Activated naive CD4-positive, alpha-beta T cell treated with anti-CD3 and anti-CD28 coated beads, Interleukin-2, amount 50 U/mL, for 16 hours (primary cell): ENCODE measurements around the gene LRP1B.

Source experiments
- DNase-seq: peaks from one replicate; pipeline ENCODE4 v3.0.0-alpha.2; 2020

LRP1B gene

DNA sequence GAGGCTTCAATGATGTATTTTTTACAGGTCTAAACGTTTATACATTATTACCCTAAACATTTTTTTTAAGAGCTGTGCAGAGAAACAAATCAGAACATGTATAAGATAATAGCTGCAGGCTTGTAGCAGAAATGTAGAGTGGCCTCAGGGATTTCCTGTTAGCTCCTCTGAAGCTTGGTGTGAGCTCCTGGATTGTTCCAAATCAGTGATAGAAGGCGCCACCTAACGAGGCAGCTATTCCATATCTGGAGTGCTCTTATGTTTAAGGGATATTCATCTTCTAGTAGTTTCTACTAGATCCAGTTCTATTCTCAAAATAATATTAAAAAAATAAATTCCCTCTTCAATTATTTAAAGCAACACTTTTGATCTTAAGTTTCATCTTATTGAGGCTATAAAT is 93.1 kb downstream of the LRP1B start:
- no peak for DNase-seq

DNA sequence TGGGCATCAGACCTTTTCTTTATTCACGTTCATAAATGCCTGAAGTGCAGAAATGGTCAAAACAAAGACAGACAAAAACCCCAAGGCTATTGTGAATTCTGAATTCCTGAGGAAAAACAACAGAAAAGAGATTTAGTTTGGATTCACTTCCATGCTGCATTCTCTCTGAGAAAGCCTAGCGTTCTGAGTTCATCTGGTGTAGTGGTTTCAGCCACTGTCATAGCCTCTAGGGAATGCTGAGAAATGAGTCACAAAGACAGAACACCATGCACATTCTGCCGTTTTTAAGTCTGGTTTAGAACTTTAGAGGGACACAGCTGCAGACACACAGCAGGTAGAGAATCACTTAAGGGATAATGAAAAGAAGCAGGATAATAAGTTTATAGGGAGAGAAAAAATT is 93.8 kb downstream of the LRP1B start:
- no peak for DNase-seq

DNA sequence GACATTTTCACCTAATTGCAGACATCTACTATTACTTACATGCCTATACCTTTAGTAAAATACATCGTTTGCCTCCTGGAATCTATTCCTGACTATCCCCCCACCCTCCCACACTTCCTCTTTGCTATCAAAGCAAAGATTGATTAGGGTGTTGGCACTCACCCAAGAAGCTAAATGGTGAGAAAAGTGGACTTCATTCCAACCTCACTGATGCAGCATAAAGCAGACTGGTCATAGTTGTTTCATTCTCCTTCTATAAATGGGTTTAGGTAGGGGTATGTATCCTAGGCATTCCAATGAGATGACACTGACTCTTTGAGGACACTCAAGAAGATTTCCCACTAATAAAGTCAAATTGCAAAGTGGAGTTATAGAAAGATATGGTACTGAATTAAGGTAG is 97.4 kb downstream of the LRP1B start:
- DNase-seq = no peak

DNA sequence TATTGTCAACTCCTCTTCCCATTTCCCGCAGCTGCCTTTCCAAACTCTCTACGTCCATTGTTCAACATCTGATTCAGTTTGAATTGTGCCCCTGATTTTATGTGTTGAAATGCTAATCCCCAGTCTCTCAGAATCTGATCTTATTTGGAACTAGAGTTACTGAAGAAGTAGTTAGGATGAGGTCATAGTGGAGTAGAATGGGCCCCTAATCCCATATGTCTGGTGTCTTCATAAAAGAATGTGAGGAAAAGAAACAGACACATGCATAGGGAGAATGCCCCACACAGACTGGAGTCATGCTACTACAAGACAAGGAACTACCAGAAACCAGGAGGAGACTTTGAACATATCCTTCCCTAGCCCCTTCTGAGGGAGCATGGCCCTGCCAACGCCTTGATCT is 99.2 kb downstream of the LRP1B start:
- no peak for DNase-seq

DNA sequence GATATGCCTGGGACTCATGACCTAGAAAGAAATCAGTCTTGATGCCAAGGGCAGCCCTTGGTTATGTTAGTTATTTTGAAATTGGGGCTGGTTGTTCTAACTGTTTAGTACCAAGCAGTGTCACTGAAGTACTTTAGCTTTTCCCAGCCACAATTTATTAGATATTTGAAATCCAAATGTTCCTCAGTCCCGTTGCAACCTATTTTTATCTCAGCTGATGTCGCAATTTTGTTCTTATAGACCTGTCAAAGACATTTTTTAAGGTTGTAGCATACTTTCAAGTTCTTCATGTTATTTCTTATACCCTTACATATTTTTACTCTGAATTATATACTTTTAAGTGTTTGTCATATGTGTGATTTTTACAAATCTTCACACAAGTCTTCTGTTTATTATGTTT is 100.1 kb downstream of the LRP1B start:
- DNase-seq = no peak

DNA sequence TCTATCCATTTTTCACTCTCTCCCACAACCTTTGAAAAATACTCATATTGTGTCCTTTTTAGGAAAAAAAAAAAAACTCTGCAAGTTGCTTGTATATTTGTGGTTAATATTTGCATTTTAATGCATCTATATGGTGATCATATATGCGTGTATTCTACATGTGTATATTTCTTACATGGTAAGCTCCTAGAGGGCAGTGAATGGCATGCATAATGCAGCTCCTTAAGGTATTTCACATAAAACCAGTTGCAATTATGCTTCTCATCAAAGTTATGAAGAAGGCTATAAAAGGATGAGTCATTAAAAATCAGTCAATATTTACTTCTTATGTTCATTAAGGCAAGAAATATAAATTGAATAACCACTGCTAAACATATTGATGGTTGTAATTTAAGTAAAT is 100.8 kb downstream of the LRP1B start:
- no peak for DNase-seq

DNA sequence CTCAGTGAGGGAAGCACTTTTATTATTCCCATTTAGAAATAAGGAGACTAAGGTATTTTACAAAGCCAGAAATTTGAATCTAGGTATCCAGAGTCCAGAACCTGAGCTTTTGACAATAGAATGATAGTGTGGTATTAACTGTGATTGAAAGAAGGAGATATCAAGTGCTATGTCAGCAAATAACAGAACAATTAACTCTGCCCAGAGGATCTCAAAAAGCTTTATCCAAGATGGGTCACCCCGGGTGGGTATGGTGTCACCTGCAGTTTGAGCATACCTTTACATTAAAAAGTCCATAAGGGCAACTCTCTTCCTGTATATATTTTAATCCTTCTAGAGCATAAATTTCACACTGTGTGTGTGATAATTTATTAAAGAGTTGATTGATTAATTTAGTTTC is 105.4 kb downstream of the LRP1B start:
- DNase-seq = no peak

DNA sequence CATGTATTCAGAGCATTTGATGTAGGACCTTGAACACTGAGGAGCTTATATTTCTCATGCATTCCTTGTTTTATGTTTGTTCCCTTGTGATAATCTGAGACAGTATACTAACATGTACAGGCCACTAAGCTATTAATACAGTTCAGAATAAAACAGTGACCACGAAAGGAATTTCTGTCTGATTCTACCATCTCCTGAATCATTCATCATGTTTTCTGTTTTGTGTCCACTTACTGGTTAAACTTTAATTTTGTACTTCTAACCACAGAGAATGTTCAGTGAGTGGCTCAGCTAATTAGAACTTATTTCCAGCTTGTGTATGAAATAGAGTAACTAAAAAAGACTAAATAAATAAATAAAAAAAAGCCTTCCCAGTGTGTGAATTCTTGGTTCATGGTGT is 110.4 kb downstream of the LRP1B start:
- no peak for DNase-seq

DNA sequence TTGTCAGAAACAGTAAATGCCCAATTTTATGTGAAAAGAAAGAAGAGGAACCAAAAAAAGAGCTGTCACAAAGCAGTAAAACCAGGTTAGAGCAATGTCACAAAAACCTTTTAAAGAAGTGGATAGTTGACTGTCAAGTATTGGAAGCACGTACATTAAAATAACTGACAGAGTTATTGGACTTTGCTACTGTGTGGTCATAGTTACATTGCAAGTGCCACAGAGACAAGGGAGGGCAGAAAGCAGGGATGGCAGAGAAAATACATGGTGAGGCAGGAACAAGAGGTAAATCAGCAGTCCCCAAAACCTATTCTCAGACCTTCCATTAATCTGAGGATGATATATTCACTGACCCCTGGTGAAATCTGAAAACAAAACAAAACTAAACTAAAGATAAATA is 116.3 kb downstream of the LRP1B start:
- DNase-seq = no peak

DNA sequence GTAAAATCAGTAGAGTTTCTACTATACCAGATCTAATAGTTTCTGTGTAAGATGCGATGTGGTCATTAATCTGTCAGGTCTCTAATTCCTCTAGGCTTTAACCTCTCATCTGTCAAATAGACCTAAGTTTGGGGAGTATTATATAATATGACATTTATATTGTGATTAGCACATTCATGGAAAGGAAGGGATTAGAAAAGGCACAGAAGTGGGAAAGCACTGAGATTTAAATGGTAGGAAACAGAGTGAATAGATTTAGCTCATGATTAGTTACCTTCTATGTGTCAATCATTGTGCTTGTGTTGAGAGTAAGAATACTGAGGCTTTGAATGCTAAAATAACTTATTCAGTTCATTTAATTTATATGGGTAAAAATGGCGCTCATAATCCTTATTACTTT is 118.0 kb downstream of the LRP1B start:
- no peak for DNase-seq

DNA sequence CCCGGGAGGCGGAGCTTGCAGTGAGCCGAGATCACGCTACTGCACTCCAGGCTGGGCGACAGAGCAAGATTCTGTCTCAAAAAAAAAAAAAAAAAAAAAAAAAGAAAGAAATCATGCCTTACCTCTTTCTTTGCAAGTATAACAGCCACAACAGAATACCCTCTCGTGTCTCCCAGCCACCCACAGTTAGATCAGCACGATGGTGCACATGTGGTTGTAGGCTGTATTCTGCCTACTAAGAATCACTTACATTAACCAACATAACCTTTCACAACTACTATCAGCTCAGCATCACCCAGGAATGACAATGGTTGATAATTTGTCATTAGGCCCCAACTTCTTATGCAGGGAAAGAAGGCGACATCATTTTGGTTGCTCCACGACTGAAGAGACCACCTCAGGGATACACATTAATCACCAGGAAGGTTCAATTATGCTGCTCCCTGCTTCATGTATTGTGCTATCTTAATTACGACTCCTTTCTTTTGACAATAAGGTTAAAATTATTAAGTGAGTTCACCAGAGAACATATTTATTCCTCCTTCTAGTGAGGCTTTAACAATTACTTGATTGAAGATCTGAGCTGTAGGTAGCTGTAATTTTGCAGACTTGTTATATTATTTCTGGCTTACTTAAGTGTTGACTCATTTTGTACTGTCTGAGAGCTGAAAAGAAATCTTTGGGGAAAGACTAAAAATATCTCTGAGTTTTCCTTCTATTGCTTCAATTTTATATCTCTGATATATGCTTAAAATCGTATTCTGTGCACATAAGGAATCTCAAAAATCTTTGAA is 120.1 kb downstream of the LRP1B start:
- DNase-seq = no peak

DNA sequence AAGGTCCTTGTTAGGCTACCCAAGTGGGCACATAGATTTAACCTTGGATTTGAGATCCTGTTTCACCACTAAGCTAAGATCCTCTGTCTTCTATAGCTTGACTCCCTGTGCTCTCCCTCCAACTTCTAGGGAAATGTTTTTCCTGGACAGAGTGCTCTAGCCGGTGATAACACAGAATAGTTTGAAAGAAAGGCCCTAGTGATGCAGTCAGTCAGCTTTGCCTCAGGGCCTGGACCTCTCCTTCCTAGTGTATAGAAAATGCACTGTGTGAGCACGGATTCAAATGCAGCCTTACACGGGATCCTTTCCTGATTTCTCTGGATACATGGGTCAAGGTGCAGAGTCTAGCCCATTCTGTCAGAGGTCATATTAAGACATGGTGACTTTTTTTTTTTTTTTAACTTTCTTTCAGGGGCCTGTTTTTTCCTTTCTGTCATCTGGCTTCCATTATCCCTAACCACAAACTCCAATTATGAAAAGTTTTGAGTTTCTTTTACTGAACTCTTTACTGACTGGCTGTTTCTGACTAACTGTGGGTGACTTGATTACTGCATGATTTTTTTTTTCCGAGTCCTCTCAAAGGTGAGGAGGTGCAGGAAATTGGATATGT is 122.6 kb downstream of the LRP1B start:
- DNase-seq = no peak

DNA sequence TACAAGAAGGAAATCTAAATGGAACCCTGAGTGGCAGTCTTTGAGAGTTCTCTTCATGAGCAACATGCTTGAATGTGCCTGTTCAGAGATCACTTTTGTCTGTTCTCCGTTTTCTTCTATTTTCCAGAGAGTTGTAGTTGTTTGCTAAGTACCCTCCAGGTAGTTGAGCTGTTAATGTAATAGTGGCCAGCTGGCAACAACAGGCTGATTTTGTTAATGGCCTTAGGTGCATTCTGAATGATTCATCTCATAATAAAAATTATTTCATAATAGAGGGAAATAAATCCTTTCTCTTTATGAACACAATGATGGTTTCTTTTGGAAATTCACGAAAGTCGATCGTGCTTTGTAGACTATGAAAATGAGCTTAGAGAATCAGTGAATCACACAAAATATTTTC is 136.8 kb downstream of the LRP1B start:
- no peak for DNase-seq

DNA sequence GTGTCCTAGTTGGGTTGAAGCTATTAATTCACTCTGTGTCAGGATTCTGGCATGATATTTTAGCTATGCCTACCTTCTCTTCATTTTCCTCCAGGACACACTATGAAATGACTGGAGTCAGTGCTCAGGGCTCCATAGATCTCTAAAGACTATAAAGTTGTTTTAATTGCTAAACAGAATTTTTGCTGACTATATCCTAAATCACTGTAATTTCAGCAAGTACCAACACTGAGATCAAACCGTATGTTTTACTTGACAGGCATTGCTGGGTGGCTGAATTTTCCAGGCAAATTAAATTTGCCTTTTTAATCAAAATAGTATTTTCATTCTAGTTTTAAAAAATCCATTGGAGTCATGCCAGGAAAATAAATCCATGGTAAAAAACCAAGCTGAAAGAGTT is 138.1 kb downstream of the LRP1B start:
- no peak for DNase-seq

DNA sequence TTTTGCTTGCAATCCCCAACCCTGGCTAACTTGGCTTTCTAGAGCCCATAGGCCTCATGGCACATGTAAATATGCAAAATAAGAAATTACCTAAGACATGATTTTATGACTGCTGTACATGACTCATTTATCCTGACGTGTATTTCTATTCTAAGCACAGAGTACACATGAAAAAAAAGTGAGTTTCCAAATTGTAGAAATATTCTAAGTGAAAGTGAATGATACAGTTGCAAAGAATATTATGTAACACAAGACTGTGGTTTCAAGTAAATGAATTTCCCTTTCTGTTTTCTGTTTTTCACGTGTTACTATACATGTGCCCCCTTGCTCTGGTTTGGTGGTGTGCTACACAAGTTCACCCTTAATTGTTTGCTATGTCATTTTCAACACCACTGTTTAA is 162.4 kb downstream of the LRP1B start:
- no peak for DNase-seq

DNA sequence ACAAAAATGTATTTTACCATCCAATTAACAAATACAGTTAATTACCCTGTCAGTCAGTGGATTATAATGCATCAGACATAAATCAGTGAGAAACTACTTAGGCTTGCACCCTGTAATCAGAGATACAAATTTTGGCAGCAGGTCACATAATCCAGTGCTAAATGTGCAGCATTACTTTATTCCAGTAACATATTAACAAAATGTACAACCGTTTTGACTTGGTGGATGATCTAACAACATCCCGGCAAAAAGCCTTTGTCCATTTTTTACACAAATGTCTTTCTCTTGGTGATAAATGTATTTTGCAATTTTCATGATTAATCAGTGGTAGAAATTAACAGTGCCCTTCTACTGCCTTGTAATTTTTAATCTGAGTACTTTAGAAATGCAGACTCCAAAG is 162.8 kb downstream of the LRP1B start:
- DNase-seq = no peak

DNA sequence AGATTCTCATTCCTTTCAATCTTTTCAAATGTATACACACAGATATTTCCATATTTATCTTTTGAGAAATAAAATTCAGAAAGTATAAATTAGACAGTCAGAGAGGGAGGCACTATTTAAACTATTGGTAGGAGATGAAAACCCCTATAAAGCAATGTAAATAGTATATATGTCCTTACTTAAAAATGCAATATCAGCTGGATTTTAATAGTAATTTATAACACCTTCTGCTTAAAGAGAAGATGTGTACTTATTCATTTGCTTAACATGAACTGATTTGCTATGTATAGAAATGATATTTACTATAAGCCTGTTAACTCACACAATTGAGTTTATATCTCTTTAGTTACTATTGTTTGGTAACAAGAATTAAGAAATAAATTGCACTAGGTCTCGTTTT is 163.3 kb downstream of the LRP1B start:
- DNase-seq = no peak

DNA sequence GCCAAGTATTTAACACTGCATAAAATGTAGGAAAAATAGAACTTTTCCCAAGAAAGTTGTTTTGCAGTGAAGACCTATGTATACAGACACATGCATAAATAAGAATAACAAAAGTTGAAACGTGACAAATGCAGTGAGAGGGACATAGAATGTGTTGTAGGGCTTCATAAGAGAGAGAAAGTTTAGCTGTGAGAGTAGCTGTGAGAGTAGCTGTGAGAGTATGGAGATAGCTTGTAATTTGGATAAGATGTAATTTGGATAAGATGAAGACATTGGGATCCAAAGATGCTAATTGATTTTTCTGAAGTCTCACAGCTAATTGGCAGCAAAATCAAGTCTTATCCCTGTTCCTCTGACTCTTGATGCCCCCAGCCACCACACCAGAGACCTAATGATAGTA is 170.9 kb downstream of the LRP1B start:
- DNase-seq = no peak

DNA sequence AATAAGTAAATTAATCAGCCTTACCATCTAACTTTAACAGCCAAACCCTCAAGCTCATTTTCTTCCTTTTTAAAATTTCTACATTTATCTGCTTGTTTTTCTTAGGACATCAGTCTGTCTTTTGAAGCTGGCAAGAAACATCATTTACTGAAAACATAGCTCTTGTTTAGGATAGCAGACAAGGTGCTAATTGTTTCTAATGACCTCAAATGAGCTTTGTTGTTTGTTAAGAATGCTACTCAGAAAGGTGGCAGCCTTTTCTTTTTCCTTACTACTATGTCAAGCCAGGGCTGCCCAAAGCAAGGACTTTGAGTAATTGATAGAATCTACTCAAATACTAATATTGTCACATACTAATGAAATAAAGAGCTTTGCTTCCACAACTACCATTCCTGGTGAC is 171.8 kb downstream of the LRP1B start:
- DNase-seq = no peak

DNA sequence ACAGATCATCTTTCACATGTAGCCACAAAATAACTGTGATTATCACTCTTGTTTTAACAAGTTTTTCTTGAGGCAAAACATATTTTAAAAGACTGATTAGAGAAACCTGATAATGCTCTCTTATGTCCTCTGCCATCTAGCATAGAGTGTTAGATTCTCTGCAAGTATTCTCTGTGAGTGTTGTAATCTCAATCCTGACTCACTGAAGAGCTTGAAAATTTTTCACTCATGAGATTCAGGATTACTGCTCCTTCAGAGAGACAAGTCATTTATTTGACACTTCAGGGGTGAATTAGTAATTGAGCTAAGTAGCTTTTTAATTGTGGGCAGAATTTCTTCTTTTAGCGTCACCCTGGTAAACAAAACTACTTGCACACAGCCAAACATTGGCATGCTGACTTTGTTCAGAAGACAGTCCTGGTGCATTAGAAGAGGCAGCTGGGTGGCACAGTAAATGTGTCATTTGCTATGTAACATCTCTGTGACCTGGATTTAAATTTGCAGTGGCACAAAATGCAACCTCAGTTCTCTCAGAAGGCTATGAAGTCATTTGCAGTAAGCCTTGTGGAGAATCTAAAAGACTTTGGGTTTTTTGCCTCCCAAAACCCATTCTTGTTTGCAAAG is 172.9 kb downstream of the LRP1B start:
- DNase-seq = no peak

DNA sequence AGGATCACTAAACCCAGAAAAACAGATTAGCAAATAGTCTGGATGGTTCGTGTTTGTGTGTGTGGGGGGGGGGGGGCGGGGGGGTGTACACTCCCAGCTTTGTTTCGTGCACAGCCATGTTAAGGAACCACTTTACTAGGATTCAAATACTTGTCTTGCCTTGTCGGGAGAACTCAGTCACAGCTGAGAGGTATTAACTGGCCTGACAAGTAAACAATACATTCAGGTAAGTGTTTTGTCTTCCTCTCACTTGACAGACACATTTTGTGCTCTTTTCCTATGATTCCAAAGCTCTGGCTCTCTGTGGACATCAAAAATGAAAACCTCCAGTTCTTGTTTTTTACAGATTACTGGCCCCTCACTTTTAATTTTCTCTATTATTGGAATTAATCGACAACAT is 173.5 kb downstream of the LRP1B start:
- no peak for DNase-seq

DNA sequence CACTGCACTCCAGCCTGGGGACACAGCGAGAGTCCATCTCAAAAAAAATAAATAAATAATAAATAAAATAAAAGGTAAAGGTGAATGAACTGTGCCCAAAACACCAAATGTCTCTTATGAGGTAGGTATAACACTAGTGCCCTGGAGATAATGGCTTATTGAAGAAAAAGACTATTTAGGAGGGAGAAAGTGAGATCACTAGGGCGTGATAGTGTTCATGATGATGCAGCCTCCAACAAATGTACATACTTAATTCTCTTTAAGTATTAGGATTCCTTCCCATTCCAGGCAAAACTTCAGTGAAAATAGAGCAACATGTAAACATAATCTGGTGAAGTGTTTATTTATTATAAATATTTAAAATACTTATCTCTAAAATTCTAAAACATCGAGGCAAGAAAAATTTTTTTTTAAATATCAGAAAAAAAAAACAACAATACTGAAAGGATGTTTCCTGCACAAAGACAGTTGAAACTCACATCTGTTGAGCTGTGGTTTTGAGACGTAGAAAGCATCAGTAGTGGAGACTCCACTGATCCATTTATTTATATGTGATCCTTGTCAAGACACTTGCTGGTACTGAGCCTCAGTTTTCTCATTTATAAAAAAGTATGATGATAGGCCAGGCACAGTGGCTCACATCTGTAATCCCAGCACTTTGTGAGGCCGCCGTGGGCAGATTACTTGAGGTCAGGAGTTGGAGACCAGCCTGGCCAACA is 183.3 kb downstream of the LRP1B start:
- DNase-seq = no peak

DNA sequence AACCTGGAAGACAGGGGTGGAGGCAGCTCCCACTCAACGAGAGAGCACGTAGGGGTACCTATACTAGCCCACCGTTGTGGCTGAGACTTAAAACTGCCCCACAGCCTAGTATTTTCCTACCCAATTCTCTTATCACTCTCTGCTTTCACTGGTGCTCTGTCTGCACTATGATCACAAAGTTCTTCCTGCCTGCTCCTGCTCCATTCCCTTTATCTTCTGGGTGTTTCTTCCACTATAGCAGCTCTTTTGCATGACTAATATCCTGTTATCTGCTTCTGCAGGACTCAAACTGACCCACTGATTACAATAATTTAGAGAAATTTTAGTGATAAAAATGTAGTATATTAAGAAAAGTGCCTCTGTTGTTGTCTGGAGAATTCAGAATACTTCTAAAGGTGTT is 184.8 kb downstream of the LRP1B start:
- no peak for DNase-seq

DNA sequence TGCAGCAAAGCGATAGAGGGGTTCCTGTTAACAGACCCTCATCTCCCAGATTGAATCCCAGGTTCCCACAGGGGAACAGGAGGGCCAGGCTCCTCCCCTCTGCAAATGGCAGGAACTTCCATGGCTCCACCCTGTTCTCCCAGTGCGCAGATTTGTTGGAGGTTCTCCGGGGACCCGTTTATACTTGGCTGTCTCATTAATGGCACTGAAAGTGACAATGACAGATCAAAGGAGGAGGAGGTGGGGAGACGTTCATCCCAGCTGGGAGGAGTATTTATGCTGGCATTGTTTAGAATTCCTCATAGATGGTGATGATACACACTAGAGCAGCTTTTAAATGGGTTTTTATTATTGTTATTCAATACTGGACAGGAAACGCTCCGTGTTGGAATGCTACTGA is 186.9 kb downstream of the LRP1B start:
- no peak for DNase-seq
